NT2/D1 (cell line): ENCODE measurements around the gene AKNA.
"Not testable (repeated sequence)": the region's sequence is repeated elsewhere in the genome, so short reads cannot be mapped to it uniquely, and the experiment has no call there.

Experiments
- DNase-seq: peaks from one replicate; pipeline ENCODE4 v3.0.0-alpha.2; 2011; ENCODE audit warnings: low read depth, low spot score
- H3K27me3 ChIP-seq: 2 replicates; pipeline ENCODE4 v1.6.0; 2011; ENCODE audit warnings: mild to moderate bottlenecking; ENCODE audit not compliant: insufficient read length, insufficient read depth
- H3K36me3 ChIP-seq: 2 replicates; pipeline ENCODE4 v1.6.1; 2011; ENCODE audit warnings: mild to moderate bottlenecking, low read length, mixed read lengths; ENCODE audit not compliant: insufficient read depth, insufficient read length
- H3K4me1 ChIP-seq: 2 replicates; pipeline ENCODE4 v1.5.1; 2011; ENCODE audit not compliant: insufficient read depth, insufficient read length
- H3K4me3 ChIP-seq: 2 replicates; pipeline ENCODE4 v1.5.1; 2011; ENCODE audit warnings: low read depth; ENCODE audit not compliant: insufficient read length
- H3K9ac ChIP-seq: 2 replicates; pipeline ENCODE4 v1.6.0; 2011; ENCODE audit warnings: low read depth; ENCODE audit not compliant: insufficient read length
- H3K9me3 ChIP-seq: 2 replicates; pipeline ENCODE4 v1.5.1; 2011; ENCODE audit warnings: mild to moderate bottlenecking, low read length; ENCODE audit not compliant: insufficient read depth
- SUZ12 ChIP-seq: IDR thresholded peaks from 2 replicates; pipeline ENCODE4 v1.6.1; 2011; ENCODE audit not compliant: insufficient read length, insufficient read depth; ENCODE audit errors: extremely low read depth
- YY1 ChIP-seq: IDR thresholded peaks from 2 replicates; pipeline ENCODE4 v1.6.1; 2011; ENCODE audit not compliant: insufficient read length, insufficient read depth
- ZNF274 ChIP-seq: IDR thresholded peaks from 2 replicates; pipeline ENCODE4 v1.6.1; 2011; ENCODE audit warnings: mild to moderate bottlenecking, low read depth, low read length

AKNA gene

DNA sequence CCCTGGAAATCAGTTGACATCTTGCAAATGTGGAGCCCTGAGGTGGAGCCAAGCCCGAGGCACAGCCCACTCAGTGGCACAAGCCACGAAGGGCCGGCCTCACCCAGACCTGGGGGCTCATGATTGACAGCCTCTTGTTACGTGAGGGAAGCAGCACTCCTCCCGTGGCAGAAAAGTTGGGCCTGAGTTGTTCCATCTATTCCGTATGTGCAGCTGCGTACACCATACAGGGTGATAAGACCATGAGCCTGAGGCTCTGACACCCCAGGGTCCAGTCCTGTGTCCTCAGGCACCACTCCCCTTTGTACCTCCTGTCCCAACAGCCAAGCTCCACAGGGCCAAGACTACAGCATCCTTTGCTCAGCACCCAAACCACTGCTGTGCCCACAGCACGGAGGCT is 60.0 kb downstream of the AKNA start:
- no peak for TF ChIP-seq YY1
- no peak for TF ChIP-seq SUZ12
- no peak for TF ChIP-seq ZNF274

DNA sequence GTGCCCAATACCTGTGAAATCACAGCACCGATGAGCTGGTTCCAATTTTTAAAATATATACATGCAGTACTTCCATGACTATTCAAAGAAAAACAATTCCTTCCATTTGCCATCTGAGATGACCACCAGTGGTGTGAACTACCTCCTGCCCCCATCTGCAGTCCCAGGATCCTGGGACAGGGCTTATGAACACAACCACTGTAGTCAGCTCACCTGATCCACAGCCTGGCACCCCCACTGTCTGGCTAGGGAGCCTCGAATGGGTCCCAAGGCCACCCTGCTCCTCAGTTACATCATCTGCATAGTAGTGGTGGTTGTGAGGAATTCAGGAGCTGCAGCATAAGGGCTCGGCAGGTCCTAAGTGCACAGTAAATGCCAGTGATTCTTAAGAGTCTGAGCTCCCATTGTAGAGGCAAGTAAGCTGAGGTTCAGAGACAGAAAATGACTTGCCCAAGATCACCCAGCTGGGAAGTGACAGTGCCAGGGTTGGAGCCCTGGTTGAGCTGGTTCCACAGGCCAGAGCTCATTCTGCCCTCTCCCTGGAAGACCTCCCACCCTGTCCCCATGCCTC is 62.0 kb downstream of the AKNA start:
- not testable (repeated sequence) for DNase-seq, H3K9ac ChIP-seq, H3K4me1 ChIP-seq, H3K27me3 ChIP-seq, H3K36me3 ChIP-seq, H3K4me3 ChIP-seq, H3K9me3 ChIP-seq

More for the DNA sequence above, 60.0 kb downstream of the AKNA start:
- no peak for DNase-seq
- Histone ChIP-seq H3K4me1 (peaks cover 4% of the 10 kb centered on the region), H3K9me3 (no peaks in the 10 kb centered on the region; the same call in 1 of the 2 replicates), H3K36me3 (no peaks in the 10 kb centered on the region), H3K27me3 (no peaks in the 10 kb centered on the region), H3K4me3 (no peak overlapping the region), H3K9ac (no peak overlapping the region)

GRCh38 chr9:114324965-114325364 is 62.8 kb downstream of the AKNA start:
- not testable (repeated sequence) for H3K9me3 ChIP-seq, DNase-seq, H3K36me3 ChIP-seq, H3K9ac ChIP-seq, H3K27me3 ChIP-seq, H3K4me3 ChIP-seq, H3K4me1 ChIP-seq

DNA sequence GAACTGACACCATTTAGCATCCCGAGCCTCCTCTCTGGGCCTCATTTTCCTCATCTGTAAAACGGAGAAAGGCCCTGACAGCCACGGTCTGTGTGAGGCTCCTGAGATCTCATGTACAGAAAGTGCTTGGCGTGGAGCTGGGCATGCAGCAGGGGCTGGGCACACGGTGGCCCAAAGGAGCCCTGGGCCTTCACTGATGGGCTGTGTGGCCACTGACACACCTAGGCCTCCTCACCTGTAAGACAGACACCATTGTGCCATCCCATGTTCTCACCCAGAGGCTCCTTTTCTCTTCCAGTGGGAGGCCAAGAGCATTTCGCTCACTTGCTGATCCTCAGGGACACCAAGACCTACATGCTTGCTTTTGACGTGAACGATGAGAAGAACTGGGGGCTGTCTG is 63.3 kb downstream of the AKNA start:
- no peak for TF ChIP-seq ZNF274
- no peak for TF ChIP-seq YY1
- no peak for TF ChIP-seq SUZ12
- DNase-seq = no peak
- Histone ChIP-seq H3K36me3 (no peaks in the 10 kb centered on the region), H3K9me3 (no peaks in the 10 kb centered on the region; the same call in 1 of the 2 replicates), H3K4me3 (no peak overlapping the region), H3K4me1 (no peaks in the 10 kb centered on the region), H3K9ac (no peak overlapping the region), H3K27me3 (no peaks in the 10 kb centered on the region)

DNA sequence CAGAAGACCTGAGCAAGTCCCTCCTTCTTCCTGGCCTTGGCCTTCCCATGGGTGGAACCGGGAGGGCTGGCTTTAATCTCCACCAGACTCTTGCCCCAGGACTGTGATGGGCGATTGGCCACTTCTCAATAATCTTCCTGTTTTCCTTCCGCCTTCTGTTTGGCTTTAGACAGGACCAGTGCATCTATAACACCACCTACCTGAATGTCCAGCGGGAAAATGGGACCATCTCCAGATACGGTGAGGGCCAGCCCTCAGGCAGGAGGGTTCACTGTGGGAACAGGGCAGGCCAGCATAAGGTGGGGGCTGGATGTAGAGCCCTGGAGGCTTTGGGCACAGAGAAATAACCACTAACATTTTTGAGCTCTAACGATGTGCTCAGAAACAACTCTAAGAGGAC is 63.9 kb downstream of the AKNA start:
- not testable (repeated sequence) for H3K36me3 ChIP-seq, H3K4me3 ChIP-seq, H3K9me3 ChIP-seq, H3K4me1 ChIP-seq, H3K27me3 ChIP-seq, DNase-seq, H3K9ac ChIP-seq

GRCh38 chr9:114322831-114323531 is 64.8 kb downstream of the AKNA start, which contains the start of gene ORM1:
TSS of gene ORM1 (plus strand) at chr9:114323098. CDS start at chr9:114323134, 36 bp downstream.
- not testable (repeated sequence) for H3K9me3 ChIP-seq, H3K36me3 ChIP-seq, H3K9ac ChIP-seq, H3K27me3 ChIP-seq, H3K4me3 ChIP-seq, H3K4me1 ChIP-seq, DNase-seq

DNA sequence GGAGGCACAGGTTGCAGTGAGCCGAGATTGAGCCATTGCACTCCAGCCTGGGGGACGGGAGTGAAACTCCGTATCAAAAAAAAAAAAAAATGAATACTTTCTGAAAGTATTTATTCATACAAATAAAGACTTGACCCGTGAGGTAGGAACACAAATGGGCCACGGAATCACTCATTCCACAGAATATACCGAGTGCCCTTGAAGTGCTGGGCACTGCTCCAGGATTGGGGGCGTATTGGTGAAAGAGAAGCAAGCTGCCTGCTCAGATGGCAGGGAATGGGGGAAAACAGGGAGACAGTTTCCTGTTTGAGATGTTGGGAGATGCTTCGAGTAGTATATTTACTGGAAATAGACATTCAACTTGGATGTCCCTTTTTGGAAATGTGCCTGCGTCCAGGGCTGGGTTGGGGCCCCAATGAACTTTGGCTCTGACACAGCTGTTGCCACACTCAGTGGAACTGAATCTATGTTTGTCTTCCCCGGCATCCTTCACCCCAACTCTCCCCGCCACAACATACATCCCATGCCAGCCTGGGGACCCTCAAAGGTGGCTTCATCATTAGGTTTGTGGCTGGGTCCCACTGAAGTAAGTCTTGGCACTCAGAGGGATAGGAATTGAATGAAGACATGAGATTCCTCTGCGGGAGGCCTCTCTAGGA is 65.5 kb downstream of the AKNA start:
- H3K4me3 ChIP-seq, H3K9me3 ChIP-seq, H3K36me3 ChIP-seq, DNase-seq, H3K27me3 ChIP-seq, H3K9ac ChIP-seq, H3K4me1 ChIP-seq: not testable (repeated sequence)

DNA sequence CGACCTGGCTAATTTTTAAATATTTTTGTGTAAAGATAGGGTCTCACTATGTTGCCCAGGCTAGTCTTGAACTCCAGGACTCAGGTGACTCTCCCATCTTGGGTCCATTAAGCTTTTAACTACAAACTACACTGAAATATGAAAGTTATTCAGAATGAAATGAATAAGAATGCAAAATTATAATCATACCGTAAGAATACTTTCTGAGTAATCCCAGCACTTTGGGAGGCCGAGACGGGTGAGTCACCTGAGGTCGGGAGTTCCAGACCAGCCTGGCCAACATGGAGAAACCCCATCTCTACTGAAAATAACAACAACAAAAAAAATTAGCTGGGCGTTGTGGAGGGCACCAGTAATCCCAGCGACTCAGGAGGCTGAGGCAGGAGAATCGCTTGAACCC is 66.0 kb downstream of the AKNA start:
- no peaks in the 10 kb centered on the region for H3K36me3 ChIP-seq
- no peak for DNase-seq
- H3K9ac ChIP-seq = no peak overlapping the region
- H3K4me1 ChIP-seq = peaks cover 2% of the 10 kb centered on the region
- H3K9me3 ChIP-seq = no peaks in the 10 kb centered on the region
- no peak for TF ChIP-seq SUZ12
- TF ChIP-seq ZNF274 = no peak
- TF ChIP-seq YY1 = no peak
- H3K4me3 ChIP-seq = no peak overlapping the region
- no peaks in the 10 kb centered on the region for H3K27me3 ChIP-seq

- not testable (repeated sequence) for H3K9me3 ChIP-seq, H3K4me3 ChIP-seq, H3K9ac ChIP-seq, H3K4me1 ChIP-seq, H3K36me3 ChIP-seq, H3K27me3 ChIP-seq, DNase-seq
Observed at GRCh38 chr9:114320710-114321109, 67.1 kb downstream of the AKNA start.
